IMR-90 (cell line): ENCODE results near the gene BTLA.

Experiments used
- BHLHE40 ChIP-seq: fragments of 150-350 bp; IDR thresholded peaks from 2 replicates; pipeline ENCODE4 v1.6.1; 2016; ENCODE audit warnings: mild to moderate bottlenecking, low read depth, low read length
- CTCF ChIP-seq: conservative IDR thresholded peaks from 2 replicates; pipeline ENCODE4 v1.5.1; 2012; ENCODE audit warnings: mild to moderate bottlenecking, low read depth, low read length, improper control_type of control experiment
- MAZ ChIP-seq: IDR thresholded peaks from 2 replicates; pipeline ENCODE4 v1.6.1; 2012; ENCODE audit warnings: low read depth, mild to moderate bottlenecking, low read length, improper control_type of control experiment, moderate library complexity, borderline replicate concordance
- MXI1 ChIP-seq: IDR thresholded peaks from 2 replicates; pipeline ENCODE4 v1.6.1; 2012; ENCODE audit warnings: low read depth, mild to moderate bottlenecking, low read length, moderate library complexity, borderline replicate concordance
- POLR2A ChIP-seq: IDR thresholded peaks from 2 replicates; pipeline ENCODE4 v1.6.1; 2012; ENCODE audit warnings: mild to moderate bottlenecking, low read depth, low read length
- RAD21 ChIP-seq: IDR thresholded peaks from 2 replicates; pipeline ENCODE4 v1.6.1; 2012; ENCODE audit warnings: low read length, improper control_type of control experiment
- SMC3 ChIP-seq: fragments of 150-350 bp; IDR thresholded peaks from 2 replicates; pipeline ENCODE4 v1.6.1; 2016; ENCODE audit warnings: low read depth, mild to moderate bottlenecking, antibody characterized with exemption, low read length, moderate library complexity
- USF2 ChIP-seq: fragments of 150-350 bp; IDR thresholded peaks from 2 replicates; pipeline ENCODE4 v1.6.1; 2017; ENCODE audit warnings: mild to moderate bottlenecking, antibody characterized with exemption, low read length, low read depth

- TF ChIP-seq CTCF (no peak), USF2 (no peak), POLR2A (no peak), SMC3 (no peak), MXI1 (no peak), RAD21 (no peak), BHLHE40 (no peak), MAZ (no peak)
These were observed 2.8 kb downstream of the BTLA start for GRCh38 chr3:112496366-112497067.
